ENCODE data around the gene DAB2. TPM values are rescaled to one million over a fixed set of nuclear protein-coding genes. Genes with fewer than 3 reads are reported as not detected.

DAB2 gene
- polyA plus RNA-seq, 1 donor from 2014 or later = 0.63 TPM

- H4K20me1 ChIP-seq (ENCODE audit: insufficient read depth) = no peaks in the 10 kb centered on the region
- H3K4me3 ChIP-seq (ENCODE audit: low read length) = no peak overlapping the region
- no peaks in the 10 kb centered on the region for H3F3A ChIP-seq (ENCODE audit: insufficient read depth, low read length, poor library complexity, severe bottlenecking)
- H3K9me3 ChIP-seq (ENCODE audit: low read length) = no peaks in the 10 kb centered on the region
- no peaks in the 10 kb centered on the region for H3K27me3 ChIP-seq (ENCODE audit: insufficient read depth, low read depth, low read length)
- H3K79me2 ChIP-seq (replicated peaks; ENCODE audit: insufficient read depth, low read length) = no peaks in the 10 kb centered on the region
- H2AFZ ChIP-seq (ENCODE audit: low read depth, low read length) = no peak overlapping the region
- H3K9ac ChIP-seq (ENCODE audit: low read length) = no peak overlapping the region
- H3K36me3 ChIP-seq (ENCODE audit: insufficient read depth, low read length) = no peaks in the 10 kb centered on the region
- no peak overlapping the region for H3K4me2 ChIP-seq (ENCODE audit: low read length)
- H3K27ac ChIP-seq (ENCODE audit: low read length) = no peak overlapping the region
- H3K9me2 ChIP-seq (ENCODE audit: insufficient read depth, low read length) = no peaks in the 10 kb centered on the region
- TF ChIP-seq EP300 (conservative IDR thresholded peaks at IDR 0.05; ENCODE audit: poor library complexity, severe bottlenecking) (no peak), CTCF (IDR thresholded peaks at IDR 0.05; ENCODE audit: poor library complexity, severe bottlenecking) (no peak), MXI1 (conservative IDR thresholded peaks at IDR 0.05; ENCODE audit: poor library complexity, severe bottlenecking) (no peak), POLR2AphosphoS5 (IDR thresholded peaks at IDR 0.05) (no peak), TAF1 (IDR thresholded peaks at IDR 0.05; ENCODE audit: low read depth) (no peak), EZH2 (IDR thresholded peaks at IDR 0.05; ENCODE audit: borderline replicate concordance, insufficient read depth, low read length, poor library complexity, severe bottlenecking) (no peak), SMC3 (conservative IDR thresholded peaks at IDR 0.05; ENCODE audit: poor library complexity) (no peak), RAD21 (conservative IDR thresholded peaks at IDR 0.05) (no peak)
- TF ChIP-seq, protein P1, sequence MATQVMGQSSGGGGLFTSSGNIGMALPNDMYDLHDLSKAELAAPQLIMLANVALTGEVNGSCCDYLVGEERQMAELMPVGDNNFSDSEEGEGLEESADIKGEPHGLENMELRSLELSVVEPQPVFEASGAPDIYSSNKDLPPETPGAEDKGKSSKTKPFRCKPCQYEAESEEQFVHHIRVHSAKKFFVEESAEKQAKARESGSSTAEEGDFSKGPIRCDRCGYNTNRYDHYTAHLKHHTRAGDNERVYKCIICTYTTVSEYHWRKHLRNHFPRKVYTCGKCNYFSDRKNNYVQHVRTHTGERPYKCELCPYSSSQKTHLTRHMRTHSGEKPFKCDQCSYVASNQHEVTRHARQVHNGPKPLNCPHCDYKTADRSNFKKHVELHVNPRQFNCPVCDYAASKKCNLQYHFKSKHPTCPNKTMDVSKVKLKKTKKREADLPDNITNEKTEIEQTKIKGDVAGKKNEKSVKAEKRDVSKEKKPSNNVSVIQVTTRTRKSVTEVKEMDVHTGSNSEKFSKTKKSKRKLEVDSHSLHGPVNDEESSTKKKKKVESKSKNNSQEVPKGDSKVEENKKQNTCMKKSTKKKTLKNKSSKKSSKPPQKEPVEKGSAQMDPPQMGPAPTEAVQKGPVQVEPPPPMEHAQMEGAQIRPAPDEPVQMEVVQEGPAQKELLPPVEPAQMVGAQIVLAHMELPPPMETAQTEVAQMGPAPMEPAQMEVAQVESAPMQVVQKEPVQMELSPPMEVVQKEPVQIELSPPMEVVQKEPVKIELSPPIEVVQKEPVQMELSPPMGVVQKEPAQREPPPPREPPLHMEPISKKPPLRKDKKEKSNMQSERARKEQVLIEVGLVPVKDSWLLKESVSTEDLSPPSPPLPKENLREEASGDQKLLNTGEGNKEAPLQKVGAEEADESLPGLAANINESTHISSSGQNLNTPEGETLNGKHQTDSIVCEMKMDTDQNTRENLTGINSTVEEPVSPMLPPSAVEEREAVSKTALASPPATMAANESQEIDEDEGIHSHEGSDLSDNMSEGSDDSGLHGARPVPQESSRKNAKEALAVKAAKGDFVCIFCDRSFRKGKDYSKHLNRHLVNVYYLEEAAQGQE (IDR thresholded peaks at IDR 0.05; ENCODE audit: borderline replicate concordance) = no peak
Observed at GRCh38 chr5:39400713-39401578, 23.8 kb downstream of the DAB2 start.

DNA sequence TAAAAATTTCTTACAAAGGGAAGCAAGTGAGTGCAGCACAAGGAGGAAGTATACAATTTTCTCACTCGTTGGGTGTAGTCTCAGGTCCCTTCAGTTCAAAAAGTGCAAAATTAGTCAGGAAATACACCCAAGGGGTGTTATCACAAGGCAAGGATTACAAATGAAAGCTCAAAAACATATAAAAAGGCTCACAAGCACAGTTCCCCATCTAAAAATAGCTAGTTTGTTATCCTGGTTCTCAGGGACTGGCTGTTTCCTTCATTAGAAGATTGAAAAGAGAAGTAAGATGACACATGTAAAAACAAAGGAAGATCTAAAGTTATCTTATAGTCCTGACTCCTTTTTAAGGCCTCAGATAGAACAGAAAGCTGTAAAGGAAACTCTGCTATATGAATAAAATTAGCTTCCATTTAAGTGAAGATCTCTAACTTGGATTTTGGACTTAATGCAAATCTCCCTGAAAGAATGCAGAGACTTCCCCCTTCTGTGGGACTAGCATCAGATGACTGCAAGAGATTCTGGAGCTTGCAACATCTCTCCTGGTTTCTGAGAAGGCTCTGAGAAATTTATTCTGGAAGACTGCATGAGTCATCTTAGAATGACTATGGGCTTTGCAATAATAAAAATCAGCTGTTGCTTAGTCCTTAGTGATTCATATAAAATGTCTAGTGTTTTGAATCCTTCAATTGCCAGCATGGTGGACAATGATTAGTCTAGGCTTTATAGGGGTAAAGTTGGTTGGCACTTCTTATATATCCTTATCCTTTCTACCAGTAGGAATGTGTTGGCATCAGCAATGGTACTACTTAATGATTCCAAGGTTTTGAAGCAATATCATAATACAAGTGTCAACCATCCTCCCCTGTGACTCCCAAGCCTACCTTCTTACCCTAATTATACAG is 25.4 kb downstream of the DAB2 start:
- Histone ChIP-seq H4K20me1 (ENCODE audit: insufficient read depth) (no peaks in the 10 kb centered on the region), H3K9me3 (ENCODE audit: low read length) (no peaks in the 10 kb centered on the region), H3K79me2 (replicated peaks; ENCODE audit: insufficient read depth, low read length) (no peaks in the 10 kb centered on the region), H3K4me3 (ENCODE audit: low read length) (no peak overlapping the region), H2AFZ (ENCODE audit: low read depth, low read length) (no peak overlapping the region), H3K27me3 (ENCODE audit: insufficient read depth, low read depth, low read length) (no peaks in the 10 kb centered on the region), H3F3A (ENCODE audit: insufficient read depth, low read length, poor library complexity, severe bottlenecking) (no peaks in the 10 kb centered on the region), H3K4me2 (ENCODE audit: low read length) (no peak overlapping the region), H3K9ac (ENCODE audit: low read length) (no peak overlapping the region), H3K36me3 (ENCODE audit: insufficient read depth, low read length) (no peaks in the 10 kb centered on the region), H3K27ac (ENCODE audit: low read length) (no peak overlapping the region), H3K9me2 (ENCODE audit: insufficient read depth, low read length) (no peaks in the 10 kb centered on the region)
- TF ChIP-seq EP300 (conservative IDR thresholded peaks at IDR 0.05; ENCODE audit: poor library complexity, severe bottlenecking) = no peak
- no peak for TF ChIP-seq SMC3 (conservative IDR thresholded peaks at IDR 0.05; ENCODE audit: poor library complexity)
- no peak for TF ChIP-seq POLR2AphosphoS5 (IDR thresholded peaks at IDR 0.05)
